LNCaP clone FGC (cell line): Measurements from ENCODE around the gene LRRC75A.

Experiments used
- DNase-seq: peaks from one replicate; pipeline ENCODE4 v3.0.0-alpha.2; 2011; ENCODE audit warnings: low read depth
- H3K4me3 ChIP-seq: 2 replicates; pipeline ENCODE4 v1.5.1; 2011; ENCODE audit warnings: mild to moderate bottlenecking, low read depth, low read length, control low read depth
- TF ChIP-seq, protein P1 (sequence below): IDR thresholded peaks from 2 replicates; pipeline ENCODE4 v1.5.1; 2012; ENCODE audit warnings: mild to moderate bottlenecking; ENCODE audit not compliant: control insufficient read depth, insufficient read depth; ENCODE audit errors: extremely low read depth

LRRC75A gene

DNA sequence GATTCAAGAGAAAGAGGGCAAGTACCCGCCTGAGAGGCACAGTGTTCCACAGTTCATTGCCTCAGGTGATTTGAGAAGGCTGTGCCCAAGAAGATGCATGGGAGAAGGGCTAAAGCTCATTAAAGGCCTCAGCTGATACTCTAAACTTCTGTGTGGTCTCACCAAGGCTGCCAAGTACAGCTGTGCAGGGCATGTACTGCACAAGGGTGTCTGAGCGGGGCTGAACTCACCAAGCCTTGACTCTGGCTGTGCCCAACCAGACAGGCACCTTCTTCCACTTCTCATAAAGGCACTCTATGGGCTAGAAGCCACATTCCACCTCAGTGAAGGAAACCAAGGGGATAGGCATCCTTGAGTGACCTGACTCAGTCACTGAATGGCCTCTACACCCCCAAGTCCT, 12.7 kb downstream of the LRRC75A start:
- H3K4me3 ChIP-seq: no peak overlapping the region
- DNase-seq: no peak
- TF ChIP-seq, protein P1, sequence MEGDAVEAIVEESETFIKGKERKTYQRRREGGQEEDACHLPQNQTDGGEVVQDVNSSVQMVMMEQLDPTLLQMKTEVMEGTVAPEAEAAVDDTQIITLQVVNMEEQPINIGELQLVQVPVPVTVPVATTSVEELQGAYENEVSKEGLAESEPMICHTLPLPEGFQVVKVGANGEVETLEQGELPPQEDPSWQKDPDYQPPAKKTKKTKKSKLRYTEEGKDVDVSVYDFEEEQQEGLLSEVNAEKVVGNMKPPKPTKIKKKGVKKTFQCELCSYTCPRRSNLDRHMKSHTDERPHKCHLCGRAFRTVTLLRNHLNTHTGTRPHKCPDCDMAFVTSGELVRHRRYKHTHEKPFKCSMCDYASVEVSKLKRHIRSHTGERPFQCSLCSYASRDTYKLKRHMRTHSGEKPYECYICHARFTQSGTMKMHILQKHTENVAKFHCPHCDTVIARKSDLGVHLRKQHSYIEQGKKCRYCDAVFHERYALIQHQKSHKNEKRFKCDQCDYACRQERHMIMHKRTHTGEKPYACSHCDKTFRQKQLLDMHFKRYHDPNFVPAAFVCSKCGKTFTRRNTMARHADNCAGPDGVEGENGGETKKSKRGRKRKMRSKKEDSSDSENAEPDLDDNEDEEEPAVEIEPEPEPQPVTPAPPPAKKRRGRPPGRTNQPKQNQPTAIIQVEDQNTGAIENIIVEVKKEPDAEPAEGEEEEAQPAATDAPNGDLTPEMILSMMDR: no peak

DNA sequence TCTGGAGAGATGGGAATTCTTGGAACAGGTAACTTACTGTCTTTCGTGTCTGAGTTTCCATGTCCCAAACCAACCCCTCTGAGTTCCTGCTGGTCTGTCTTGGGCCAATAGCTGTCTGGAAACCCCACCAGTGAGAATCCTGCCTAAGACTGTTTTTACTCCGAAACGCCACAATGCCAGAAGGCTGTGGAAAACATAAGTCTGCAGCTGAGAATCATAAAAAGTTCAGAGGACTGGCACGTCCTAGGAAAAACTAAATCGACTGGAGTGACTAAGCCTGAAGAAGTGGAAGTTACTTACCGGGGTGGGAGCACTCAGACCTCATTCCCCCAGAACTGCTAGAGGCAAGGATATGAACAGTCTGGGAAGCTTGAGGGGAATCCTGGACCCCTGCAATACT, 13.3 kb downstream of the LRRC75A start:
- H3K4me3 ChIP-seq: no peak overlapping the region
- TF ChIP-seq, protein P1: no peak
- no peak for DNase-seq

DNA sequence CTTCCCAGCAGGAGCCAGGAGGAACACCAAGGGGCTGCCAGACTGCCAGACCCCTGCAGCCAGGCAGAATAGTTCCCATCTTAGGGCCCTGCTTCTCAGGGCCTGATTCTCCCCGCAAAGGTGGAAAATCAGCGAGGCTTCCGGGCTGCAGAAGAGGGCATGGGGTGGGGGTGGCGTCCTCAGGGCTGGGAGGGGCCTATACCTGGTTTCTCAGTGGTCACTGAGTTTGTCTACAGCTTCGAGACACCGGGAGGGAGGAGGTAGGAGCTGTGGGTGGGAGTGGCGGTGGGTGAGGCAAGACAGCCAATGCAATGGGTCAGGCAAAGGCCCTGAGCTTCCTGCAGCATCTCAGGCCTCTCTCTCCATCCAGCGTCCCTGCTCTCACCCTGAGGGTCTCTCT, 14.3 kb downstream of the LRRC75A start:
- DNase-seq: no peak
- TF ChIP-seq, protein P1: no peak
- no peak overlapping the region for H3K4me3 ChIP-seq

DNA sequence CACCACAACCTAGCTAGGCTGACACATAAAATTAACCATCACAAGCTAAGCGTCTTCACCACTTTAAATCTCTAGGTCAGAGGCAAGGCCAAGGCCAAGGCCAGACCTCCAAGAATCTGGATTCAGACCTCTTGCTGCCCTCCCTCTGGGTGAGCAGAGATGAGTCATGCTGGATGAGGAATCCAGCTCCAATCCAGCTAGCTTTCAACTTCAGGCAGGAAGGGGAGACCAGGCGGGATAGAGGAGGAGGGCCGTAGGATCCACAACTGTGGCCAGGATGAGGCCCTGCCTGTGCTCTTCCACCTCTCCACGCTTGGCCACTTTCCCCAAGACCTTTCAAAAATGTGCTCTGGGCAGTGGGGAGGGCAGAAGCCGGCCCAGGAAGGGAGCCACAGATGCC, 14.7 kb downstream of the LRRC75A start:
- TF ChIP-seq, protein P1: no peak
- no peak for DNase-seq
- no peak overlapping the region for H3K4me3 ChIP-seq

DNA sequence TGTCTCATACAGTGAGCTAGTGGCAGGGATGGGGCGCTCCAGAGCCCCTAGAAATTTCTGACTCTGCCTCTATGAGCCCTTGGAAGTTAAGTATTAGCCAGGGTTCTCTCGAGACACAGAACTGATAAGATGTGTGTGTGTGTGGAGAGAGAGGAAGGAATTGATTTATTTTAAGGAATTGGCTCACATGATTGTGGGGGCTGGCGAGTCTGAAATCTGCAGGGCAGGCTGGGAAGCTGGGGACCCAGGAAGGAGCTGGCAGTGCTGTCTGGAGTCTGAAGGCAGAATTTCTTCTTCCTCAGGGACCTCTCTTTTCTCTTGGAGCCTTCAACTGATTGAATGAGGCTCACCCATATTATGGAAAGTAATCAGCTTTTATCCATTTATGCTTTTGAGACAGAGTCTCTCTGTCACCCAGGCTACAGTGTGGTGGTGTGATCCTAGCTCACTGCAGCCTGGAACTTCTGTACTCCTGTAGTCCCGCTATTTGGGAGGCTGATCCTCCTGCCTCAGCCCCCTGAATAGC, 16.8 kb downstream of the LRRC75A start:
- DNase-seq: no peak
- H3K4me3 ChIP-seq: no peak overlapping the region
- TF ChIP-seq, protein P1: no peak

DNA sequence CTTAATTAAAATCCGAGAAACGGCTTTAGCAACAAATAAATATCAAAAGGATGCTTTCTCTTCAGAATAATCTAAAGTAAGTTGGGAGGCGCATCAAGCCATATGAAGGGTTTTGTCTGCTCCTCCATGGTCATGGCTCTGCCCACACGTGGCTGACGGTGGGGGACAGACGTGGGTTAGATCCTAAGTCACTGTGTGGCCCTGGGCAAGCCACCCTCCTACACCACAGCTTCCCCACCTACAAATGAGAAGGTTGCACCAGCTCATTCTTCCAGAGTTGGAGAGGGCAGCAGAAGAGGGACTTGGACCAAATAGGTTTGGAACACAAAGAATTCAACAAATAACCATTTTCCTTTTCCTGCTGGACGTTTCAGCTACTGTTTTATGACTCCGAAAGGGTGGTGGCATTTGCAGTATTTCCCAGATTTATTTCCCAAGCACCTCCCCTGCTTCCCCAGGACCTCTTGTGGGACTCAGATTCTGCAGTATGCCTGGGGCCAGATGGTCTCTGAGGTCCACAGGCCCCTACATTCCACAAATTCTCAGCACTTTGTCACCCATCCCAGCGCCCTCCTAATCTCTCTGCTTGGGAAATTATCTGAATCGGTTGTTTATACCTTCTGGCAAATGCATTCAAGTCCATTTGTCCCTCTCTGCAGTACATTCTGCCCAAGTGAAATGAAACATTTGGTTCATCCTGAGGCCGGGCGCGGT, 17.8 kb downstream of the LRRC75A start:
- DNase-seq: no peak
- TF ChIP-seq, protein P1: no peak

More for the DNA sequence above, 17.8 kb downstream of the LRRC75A start:
- no peak overlapping the region for H3K4me3 ChIP-seq
